Measurements from ENCODE around the gene APOBEC3H. TPM values are rescaled to one million over a fixed set of nuclear protein-coding genes. Genes with fewer than 3 reads are reported as not detected.

APOBEC3H gene
- polyA plus RNA-seq, 4 donors = 0.20 to 0.27 TPM; not detected in 2

DNA sequence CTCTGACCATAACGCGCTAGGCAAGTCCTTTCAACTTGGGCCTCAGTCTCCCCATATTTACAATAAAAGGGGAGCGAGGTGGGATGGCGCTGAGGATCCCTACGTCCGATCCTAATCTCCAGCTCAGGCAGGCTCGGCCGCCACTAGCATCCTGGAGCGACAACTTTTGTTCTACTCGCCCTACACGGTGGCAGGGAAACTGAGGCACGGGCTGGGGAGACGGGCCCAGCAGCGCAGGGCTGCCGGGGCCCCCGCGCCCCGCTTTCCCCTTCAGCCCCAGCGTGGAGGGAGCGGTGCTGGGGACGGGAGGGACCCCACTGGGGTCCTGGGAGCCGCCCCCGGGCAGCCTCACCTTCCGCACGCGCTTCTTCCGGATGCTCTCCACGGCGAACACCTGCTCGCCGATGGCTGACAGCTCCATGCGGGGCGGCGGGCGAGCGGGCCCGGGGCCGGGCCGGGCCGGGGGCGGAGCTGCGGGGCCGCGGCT lies 55.0 kb downstream of the APOBEC3H start:
- DNase-seq (ENCODE audit: low read depth in 4 of 4, low spot score in 3 of 4) = no peak

DNA sequence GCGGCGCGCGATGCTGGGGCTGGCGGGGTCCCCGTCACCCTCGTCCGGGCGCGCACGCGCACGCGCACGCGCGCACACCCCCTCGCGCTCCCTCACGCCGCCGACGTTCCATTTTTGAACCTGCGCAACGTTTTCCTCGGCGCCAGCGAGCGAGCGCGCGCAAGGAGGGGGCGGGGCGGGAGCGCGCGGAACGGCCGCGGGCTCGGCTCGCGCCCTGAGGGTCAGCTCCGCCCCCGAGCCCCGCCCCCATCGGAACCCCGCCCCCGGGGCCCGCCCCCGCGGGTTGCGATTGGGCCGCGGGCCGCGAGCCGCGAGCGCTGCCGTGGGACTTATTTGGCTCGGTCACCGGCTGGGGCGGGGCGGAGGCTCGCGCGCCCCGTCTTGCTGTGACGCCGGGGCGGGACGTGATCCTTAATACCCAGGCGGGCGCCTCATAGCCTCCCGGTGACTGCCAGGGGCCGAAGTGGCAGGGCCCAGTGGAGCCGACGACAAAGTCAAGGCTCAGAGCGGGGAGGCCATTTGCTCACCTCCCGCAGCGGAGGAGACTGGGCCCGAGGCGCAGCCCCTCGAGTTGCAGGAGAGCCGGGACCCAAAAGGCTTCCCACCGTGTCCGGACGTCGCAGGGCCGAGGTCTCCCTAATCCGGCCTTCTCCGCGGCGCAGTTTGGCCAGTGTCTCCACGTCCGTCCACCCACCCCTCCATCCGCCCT lies 55.6 kb downstream of the APOBEC3H start, which contains the start of gene CBX7:
Gene CBX7 (minus strand): TSS at position 170 of the 709 bp plus-strand sequence. CDS start 236 bp downstream, outside the sequence.
- DNase-seq (ENCODE audit: low read depth in 4 of 4, low spot score in 3 of 4) = peak in 2 of 4 donors; percentile 68

DNA sequence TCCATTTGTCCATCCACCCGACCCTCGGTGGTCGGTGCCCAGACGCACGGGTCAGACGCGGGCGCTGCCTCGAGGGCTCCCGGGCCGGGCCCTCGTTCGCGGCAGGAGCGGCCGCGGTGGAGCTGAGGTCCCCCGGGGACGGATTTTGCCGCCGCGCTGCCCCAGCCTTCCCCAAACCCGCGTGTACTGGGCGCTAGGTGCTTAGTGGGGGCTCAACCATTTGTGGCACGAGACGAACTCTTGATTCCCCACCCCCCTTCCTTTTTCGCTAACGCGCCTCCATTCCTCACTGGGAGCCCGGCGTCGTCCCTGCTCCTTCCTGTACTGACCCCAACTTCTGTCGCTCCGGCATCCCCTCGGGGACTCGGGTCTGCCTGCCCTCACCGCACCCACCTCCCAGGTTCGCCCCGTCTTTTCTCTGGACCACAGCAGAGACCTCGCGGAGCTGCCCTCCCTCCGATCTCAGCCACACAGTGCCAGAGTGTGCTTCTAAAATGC lies 56.2 kb downstream of the APOBEC3H start:
- DNase-seq (ENCODE audit: low read depth in 4 of 4, low spot score in 3 of 4) = no peak

Other genes with a start within 250 kb of the APOBEC3H start
- gene CBX6, start 225.0 kb upstream of the APOBEC3H start, polyA plus RNA-seq (ENCODE audit: insufficient read length in 4 of 4) = 10 to 100 TPM; 37.2 to 47.8 (median 40.3) TPM
- gene APOBEC3A, start 139.6 kb upstream of the APOBEC3H start, polyA plus RNA-seq (ENCODE audit: insufficient read length in 4 of 4) = not detected
- 1 to 10 TPM; 5.9 to 8.4 (median 7.6) TPM for gene APOBEC3B, start 114.9 kb upstream of the APOBEC3H start, polyA plus RNA-seq (ENCODE audit: insufficient read length in 4 of 4)
- gene APOBEC3C, start 83.0 kb upstream of the APOBEC3H start, polyA plus RNA-seq (ENCODE audit: insufficient read length in 4 of 4) = 10 to 100 TPM in 1 of 4 donors, 1 to 10 TPM in 3; 8.6 to 10.8 (median 9.6) TPM
- gene APOBEC3D, start 76.1 kb upstream of the APOBEC3H start, polyA plus RNA-seq (ENCODE audit: insufficient read length in 4 of 4) = 1 to 10 TPM in 3 of 4 donors, under 1 TPM in 1; 0.64 to 1.5 (median 1.1) TPM
- gene APOBEC3F, start 56.4 kb upstream of the APOBEC3H start, polyA plus RNA-seq (ENCODE audit: insufficient read length in 4 of 4) = 1 to 10 TPM; 5.9 to 9.8 (median 7.2) TPM
- 1 to 10 TPM; 6.6 to 9.8 (median 8.1) TPM for gene APOBEC3G, start 20.0 kb upstream of the APOBEC3H start, polyA plus RNA-seq (ENCODE audit: insufficient read length in 4 of 4)
- gene CBX7, start 55.4 kb downstream of the APOBEC3H start, polyA plus RNA-seq (ENCODE audit: insufficient read length in 4 of 4) = 1 to 10 TPM; 7.6 to 8.9 (median 8.7) TPM
- 10 to 100 TPM; 14.8 to 18.7 (median 16.5) TPM for gene PDGFB, start 147.7 kb downstream of the APOBEC3H start, polyA plus RNA-seq (ENCODE audit: insufficient read length in 4 of 4)
- gene RPL3, start 222.4 kb downstream of the APOBEC3H start, polyA plus RNA-seq (ENCODE audit: insufficient read length in 4 of 4) = 1,000 to 10,000 TPM; 2,866 to 3,497 (median 3,191) TPM